Measurements from ENCODE around the gene CHST11. TPM values are rescaled to one million over a fixed set of nuclear protein-coding genes. Genes with fewer than 3 reads are reported as not detected.

The CHST11 gene
- total RNA-seq, 3 donors from 2014 or later, result 12.5 to 16.4 (median 15.5) TPM

- TF ChIP-seq POLR2AphosphoS5 (IDR thresholded peaks at IDR 0.05), result no peak
- TF ChIP-seq POLR2A (IDR thresholded peaks at IDR 0.05), result no peak
- no peak for TF ChIP-seq CTCF (IDR thresholded peaks at IDR 0.05)
- no peak overlapping the region for H3K27ac ChIP-seq
Measured at GRCh38 chr12:104464899-104465298, 8.2 kb downstream of the CHST11 start.

DNA sequence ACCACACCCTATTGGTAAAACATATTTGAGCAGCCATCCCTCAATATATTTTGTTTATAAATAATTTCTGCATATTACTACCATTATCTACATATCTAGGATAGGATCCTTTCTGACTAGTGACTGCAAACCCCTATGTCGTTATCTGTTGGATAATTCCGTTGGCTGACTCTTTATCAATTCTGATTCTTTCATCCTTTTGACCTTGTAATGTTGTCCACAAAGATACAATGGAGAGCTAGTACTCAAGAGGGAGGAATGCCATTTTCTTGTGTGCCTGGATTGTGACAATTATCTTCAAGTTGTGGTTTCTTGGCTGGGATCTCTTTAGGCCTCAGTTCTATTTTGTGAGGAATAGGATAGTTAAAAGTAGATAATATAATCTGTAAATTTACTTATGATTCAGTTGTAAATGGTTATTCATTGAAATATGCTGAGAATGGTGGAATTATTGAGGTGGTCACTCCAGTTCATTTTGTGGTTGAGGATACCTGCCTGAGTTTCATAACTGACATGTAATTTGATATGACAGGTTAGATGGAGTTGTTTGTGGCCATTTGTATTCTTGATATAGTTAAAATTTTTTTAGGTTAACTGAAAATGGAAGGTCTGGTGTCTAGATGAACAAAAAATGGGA, 10.1 kb downstream of the CHST11 start:
- no peak for DNase-seq (ENCODE audit: low spot score in 2 of 2)
- Histone ChIP-seq H3K27ac (no peak overlapping the region), H3K4me3 (no peak overlapping the region), H3K36me3 (no peaks in the 10 kb centered on the region), H3K27me3 (no peaks in the 10 kb centered on the region), H3K9me3 (no peaks in the 10 kb centered on the region), H3K4me1 (no peaks in the 10 kb centered on the region)
- TF ChIP-seq CTCF (IDR thresholded peaks at IDR 0.05) (no peak), POLR2A (IDR thresholded peaks at IDR 0.05) (no peak), POLR2AphosphoS5 (IDR thresholded peaks at IDR 0.05) (no peak)
- intact Hi-C loops (cut with DNase I; ENCODE audit: low total_unique reads), result no loop called here

More at GRCh38 chr12:104464899-104465298, 8.2 kb downstream of the CHST11 start:
- Histone ChIP-seq H3K4me1 (no peaks in the 10 kb centered on the region), H3K27me3 (no peaks in the 10 kb centered on the region), H3K36me3 (no peaks in the 10 kb centered on the region), H3K4me3 (no peak overlapping the region), H3K9me3 (no peaks in the 10 kb centered on the region)
- intact Hi-C loops (cut with DNase I; ENCODE audit: low total_unique reads), result no loop called here
- DNase-seq (ENCODE audit: low spot score in 2 of 2), result no peak

GRCh38 chr12:104467346-104467837, 10.6 kb downstream of the CHST11 start:
- no peaks in the 10 kb centered on the region for H3K9me3 ChIP-seq
- H3K4me3 ChIP-seq, result no peak overlapping the region
- intact Hi-C loops (cut with DNase I; ENCODE audit: low total_unique reads), result no loop called here
- H3K27me3 ChIP-seq, result no peaks in the 10 kb centered on the region
- H3K36me3 ChIP-seq, result no peaks in the 10 kb centered on the region
- H3K4me1 ChIP-seq, result no peaks in the 10 kb centered on the region
- H3K27ac ChIP-seq, result no peak overlapping the region
- no peak for DNase-seq (ENCODE audit: low spot score in 2 of 2)
- no peak for TF ChIP-seq POLR2A (IDR thresholded peaks at IDR 0.05)
- TF ChIP-seq POLR2AphosphoS5 (IDR thresholded peaks at IDR 0.05), result no peak
- TF ChIP-seq CTCF (IDR thresholded peaks at IDR 0.05), result no peak

DNA sequence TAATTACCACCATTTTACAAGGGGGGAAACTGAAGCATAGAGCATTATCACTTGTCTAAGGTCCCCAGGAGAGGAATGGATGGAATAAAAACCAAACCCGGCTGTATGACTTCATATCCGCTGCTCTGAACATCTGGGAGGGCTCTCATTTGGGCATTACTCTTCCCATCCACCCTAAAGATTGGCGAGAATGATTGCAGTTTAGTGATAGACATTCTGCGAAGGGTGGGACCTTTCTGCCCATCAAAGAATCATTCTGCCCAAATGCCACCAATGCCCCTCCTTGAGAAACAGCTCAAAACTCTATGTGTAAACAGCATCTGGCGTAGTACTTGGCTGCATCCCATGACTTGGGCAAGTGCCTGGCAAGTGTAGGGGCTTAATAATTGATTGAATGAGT, 11.6 kb downstream of the CHST11 start:
- Histone ChIP-seq H3K4me1 (no peaks in the 10 kb centered on the region), H3K27ac (no peak overlapping the region), H3K27me3 (no peaks in the 10 kb centered on the region), H3K9me3 (no peaks in the 10 kb centered on the region), H3K36me3 (no peaks in the 10 kb centered on the region), H3K4me3 (no peak overlapping the region)
- no peak for TF ChIP-seq CTCF (IDR thresholded peaks at IDR 0.05)
- no peak for TF ChIP-seq POLR2A (IDR thresholded peaks at IDR 0.05)
- TF ChIP-seq POLR2AphosphoS5 (IDR thresholded peaks at IDR 0.05), result no peak
- intact Hi-C loops (cut with DNase I; ENCODE audit: low total_unique reads), result no loop called here
- DNase-seq (ENCODE audit: low spot score in 2 of 2), result no peak

GRCh38 chr12:104469066-104469465, 12.3 kb downstream of the CHST11 start:
- TF ChIP-seq CTCF (IDR thresholded peaks at IDR 0.05) (no peak), POLR2A (IDR thresholded peaks at IDR 0.05) (no peak), POLR2AphosphoS5 (IDR thresholded peaks at IDR 0.05) (no peak)
- intact Hi-C loops (cut with DNase I; ENCODE audit: low total_unique reads), result no loop called here
- H3K27me3 ChIP-seq, result no peaks in the 10 kb centered on the region
- H3K4me1 ChIP-seq, result no peaks in the 10 kb centered on the region
- H3K4me3 ChIP-seq, result no peak overlapping the region
- no peak for DNase-seq (ENCODE audit: low spot score in 2 of 2)
- H3K27ac ChIP-seq, result no peak overlapping the region
- H3K36me3 ChIP-seq, result no peaks in the 10 kb centered on the region
- H3K9me3 ChIP-seq, result no peaks in the 10 kb centered on the region

Measured in breast epithelium (tissue), 4 donors.